Endothelial cell of umbilical vein (primary cell): ENCODE measurements around the gene MAP3K13.

ENCODE experiments used
- CTCF ChIP-seq, 2 donors: IDR thresholded peaks; 1 replicate in 1 of 2; 2 replicates in 1 of 2; pipeline ENCODE4 v1.5.1; 2011; ENCODE audit warnings: low read length in 2 of 2, mild to moderate bottlenecking in 2 of 2, moderate library complexity in 2 of 2, control low read depth in 1 of 2, inconsistent platforms in 1 of 2, low read depth in 1 of 2; ENCODE audit not compliant: insufficient read depth in 1 of 2; ENCODE audit errors: extremely low read depth in 1 of 2
- POLR2AphosphoS5 ChIP-seq: IDR thresholded peaks from 2 replicates; pipeline ENCODE4 v1.6.1; 2012; ENCODE audit warnings: low read depth, mild to moderate bottlenecking, control low read depth, low read length, moderate library complexity; ENCODE audit not compliant: insufficient read depth

- TF ChIP-seq CTCF (IDR thresholded peaks at IDR 0.05; ENCODE audit: extremely low read depth in 1 of 2, insufficient read depth in 1 of 2, low read depth in 1 of 2, low read length in 2 of 2) (no peak), POLR2AphosphoS5 (no peak)
These were observed 167.9 kb downstream of the MAP3K13 start for GRCh38 chr3:185530856-185531255.
